GM12801 (cell line): ENCODE results near the gene ZFHX3.

Experiments
- TF ChIP-seq, protein P1 (sequence below): IDR thresholded peaks from one replicate; pipeline ENCODE4 v1.5.1; 2011; ENCODE audit warnings: control low read depth; ENCODE audit not compliant: insufficient read length; ENCODE audit errors: extremely low read depth

ZFHX3 gene

GRCh38 chr16:72926177-72927070 lies 121.5 kb downstream of the ZFHX3 start:
- TF ChIP-seq, protein P1, sequence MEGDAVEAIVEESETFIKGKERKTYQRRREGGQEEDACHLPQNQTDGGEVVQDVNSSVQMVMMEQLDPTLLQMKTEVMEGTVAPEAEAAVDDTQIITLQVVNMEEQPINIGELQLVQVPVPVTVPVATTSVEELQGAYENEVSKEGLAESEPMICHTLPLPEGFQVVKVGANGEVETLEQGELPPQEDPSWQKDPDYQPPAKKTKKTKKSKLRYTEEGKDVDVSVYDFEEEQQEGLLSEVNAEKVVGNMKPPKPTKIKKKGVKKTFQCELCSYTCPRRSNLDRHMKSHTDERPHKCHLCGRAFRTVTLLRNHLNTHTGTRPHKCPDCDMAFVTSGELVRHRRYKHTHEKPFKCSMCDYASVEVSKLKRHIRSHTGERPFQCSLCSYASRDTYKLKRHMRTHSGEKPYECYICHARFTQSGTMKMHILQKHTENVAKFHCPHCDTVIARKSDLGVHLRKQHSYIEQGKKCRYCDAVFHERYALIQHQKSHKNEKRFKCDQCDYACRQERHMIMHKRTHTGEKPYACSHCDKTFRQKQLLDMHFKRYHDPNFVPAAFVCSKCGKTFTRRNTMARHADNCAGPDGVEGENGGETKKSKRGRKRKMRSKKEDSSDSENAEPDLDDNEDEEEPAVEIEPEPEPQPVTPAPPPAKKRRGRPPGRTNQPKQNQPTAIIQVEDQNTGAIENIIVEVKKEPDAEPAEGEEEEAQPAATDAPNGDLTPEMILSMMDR = no peak

GRCh38 chr16:72925631-72925979 lies 122.3 kb downstream of the ZFHX3 start:
- TF ChIP-seq, protein P1 = no peak

DNA sequence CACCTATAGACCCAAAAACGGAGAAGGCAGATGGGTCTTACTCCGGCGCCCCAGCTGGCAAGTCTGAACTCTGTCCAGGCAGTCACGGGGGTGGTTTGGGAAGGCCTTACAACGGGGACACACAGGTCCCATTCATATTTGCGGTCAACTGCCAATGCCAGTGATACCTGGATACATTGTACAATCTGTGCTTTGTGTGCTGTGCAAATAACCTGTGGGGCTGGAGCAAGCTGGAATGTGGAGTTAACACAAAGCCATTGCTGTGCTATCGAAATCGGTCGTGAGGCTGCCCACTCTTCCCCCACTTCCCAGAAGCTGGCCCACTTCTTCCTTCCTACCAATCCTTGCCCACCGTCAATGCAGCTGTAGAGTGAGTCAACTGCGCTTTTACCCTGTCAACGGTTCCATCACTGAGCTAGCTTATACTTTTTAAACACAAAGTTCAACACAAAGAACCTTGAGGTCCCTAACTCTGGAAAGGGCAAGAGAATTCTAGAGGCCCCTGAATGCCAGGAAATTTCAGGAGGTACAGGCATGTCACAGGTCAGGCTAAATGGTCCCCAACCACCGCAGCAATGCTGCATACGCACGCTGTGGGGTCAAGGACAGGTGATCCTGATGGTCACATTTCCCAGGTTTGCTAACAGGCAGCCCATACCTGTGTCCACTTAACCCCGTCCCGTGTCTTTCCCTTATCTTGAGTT lies 122.8 kb downstream of the ZFHX3 start:
- TF ChIP-seq, protein P1 = no peak

- TF ChIP-seq, protein P1 = no peak
Observed at GRCh38 chr16:72924537-72924926, 123.4 kb downstream of the ZFHX3 start.

DNA sequence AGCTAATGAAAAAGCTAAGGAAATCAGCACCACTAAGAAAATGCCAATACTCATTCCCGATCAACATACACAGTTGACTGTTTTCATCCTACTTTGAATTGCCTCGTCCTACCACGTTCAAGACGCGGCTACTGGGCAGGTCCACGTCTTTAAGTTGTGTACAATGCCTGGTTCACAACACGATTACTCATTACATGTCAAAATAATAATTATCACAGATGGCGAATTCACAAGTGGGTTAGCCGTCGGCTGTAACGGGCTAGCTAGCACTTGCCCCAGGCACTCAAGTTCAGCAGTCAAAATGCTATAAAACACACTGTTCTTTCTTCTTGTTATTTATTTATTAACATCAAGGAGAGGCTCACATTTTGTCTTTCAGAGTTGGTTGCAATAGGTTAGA lies 124.2 kb downstream of the ZFHX3 start:
- TF ChIP-seq, protein P1 = no peak

GRCh38 chr16:72922714-72923113 lies 125.2 kb downstream of the ZFHX3 start:
- TF ChIP-seq, protein P1 = no peak

GRCh38 chr16:72921620-72922019 lies 126.3 kb downstream of the ZFHX3 start:
- TF ChIP-seq, protein P1 = no peak
